Measurements from ENCODE around the gene MGMT.

The MGMT gene

DNA sequence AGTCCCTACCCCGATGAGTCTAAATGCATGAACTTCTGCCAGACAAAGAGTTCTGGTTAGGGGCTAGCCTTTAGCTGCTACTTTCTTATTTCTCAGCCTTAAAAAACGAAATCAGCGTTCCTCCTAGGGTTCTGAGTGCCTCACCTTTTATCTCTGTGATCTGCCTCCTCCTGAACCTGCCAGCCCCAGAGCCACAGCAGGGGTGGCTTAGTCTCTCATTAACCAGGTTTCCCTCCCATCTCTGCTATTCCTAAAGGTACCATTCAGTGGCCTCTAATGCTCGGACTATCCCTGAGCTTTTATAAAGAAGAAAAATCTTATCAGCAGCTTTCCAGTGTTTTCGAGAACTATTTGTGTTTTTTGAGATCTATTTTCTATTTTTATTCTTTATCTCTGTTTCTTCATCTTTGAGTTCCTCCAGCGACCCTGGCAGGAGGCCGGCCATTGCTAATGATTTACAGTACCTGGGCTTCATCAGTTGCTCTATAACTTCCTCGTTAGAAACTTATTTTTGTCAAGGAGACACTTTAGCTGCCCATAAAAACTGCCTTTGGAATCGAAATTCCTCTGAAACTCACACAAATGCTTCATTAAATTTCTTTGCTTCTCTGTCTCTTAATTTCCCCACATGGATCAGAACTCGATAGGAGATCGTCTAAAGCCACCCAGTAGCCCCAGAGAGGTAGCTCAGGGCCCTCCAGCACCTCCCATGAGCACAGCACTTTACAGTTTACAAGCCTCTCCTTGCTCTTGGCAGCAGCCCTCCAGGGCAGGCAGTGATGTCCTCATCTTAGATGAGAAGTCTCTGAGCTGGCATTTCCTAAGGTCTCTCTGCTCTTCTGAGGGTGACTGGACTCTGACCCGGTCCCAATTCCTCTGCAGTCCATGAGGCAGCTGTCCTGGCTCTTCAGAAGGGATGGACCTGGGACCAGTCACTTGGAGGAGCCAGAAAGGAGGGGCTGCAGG is 347.9 kb downstream of the MGMT start:
- no peak for DNase-seq

DNA sequence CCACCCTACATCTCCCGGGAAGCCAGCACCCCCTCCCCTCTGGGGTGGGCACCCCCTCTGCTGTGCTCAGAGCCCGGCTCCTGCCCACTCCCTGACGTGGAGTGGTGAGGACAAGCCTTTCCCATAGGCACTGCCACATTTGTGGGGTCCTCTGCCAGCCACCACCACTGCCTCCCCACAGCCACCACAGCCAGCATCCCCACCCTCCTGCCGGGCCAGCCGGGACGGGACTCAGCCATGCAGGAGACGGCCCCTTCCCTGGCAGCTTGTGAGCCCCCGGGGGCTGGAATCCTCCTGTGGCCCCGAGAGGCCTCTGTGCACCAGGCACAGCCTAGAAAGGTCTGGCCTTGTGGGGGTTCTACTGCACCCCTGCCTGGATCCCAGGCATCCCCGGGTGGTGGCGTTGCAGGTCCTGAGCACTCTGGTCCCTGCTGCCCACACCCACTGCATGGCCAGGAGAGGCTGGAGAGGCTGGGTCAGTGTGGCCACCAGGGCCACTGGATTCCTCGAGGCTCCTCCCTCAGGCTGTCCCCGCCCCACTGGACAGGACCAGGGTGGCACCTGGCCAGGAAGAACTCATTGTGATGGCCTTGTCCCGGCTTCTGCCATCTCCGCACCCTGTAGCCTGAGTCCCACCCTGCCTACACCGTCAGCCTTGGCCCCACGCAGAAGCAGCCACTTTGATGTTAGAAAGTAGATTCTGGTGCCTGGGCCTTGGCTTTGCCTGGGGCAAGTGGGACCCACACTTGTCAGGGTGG is 349.0 kb downstream of the MGMT start:
- no peak for DNase-seq

DNA sequence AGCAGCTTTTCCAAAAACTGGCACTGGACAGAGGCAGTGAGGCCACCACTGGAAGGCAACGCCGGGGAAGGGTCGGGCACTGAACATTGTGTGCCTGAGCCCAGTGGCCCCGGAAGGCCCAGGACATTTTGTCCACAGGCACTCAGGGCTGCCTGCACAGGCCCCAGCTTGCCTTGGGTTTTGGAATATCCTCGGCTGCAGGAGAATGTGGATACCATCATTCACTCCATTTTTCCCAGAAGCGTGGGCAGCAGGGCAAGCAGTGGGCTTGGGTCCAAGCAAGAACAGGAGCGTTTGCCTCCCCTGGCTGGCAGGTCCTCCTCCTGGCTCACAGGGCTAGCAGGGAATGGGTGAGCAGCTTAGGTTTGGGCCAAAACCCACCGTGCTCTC is 349.6 kb downstream of the MGMT start:
- no peak for DNase-seq

Data from inflammatory macrophage treated with lipopolysaccharide for 1 hour (primary cell).